ENCODE measurements around the gene IGF2BP2. TPM values are rescaled to one million over a fixed set of nuclear protein-coding genes. Genes with fewer than 3 reads are reported as not detected.
A peak's percentile ranks its signal among the peaks of the same experiment; 100 is the strongest.

Gene IGF2BP2
- polyA plus RNA-seq, 1 experiment, result 9.9 TPM

DNA sequence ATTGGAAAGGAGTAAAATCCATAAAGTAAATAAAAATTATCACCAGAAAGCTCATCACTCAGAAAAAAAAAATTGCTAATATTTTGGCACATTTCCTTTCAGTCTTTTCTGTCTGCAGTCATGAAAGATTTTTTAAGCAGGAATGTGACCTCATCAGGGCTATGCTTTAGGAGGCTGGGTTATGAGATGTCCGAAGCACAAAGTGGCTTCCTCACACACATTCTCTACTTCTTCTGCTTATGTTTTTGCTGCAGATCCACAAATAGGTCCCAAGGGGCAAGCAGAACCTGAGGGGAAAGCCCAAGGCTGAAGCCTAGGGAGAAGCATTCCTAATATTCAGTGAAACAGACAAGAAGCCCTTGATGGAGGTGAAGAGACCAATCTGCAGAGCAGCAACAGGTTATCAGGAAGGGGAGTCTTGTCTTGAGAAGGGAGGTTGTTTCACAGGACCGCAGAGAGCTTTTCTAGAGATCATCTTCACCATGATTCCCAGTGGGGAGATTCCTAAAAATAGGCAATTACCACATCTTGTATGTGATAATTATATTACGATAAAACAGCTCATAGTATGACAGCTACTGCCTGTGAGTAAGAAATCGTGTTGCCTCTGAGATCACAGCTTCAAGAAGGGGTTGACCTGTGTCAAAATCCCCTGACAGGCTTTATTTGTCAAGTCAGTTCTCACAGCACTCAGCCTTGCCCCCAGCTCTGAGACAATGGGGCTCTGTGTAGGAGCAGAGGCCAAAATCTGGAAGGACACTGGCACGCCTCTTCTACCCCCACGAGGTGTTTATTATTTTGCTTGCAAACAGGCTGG lies 60.5 kb downstream of the IGF2BP2 start:
- no peak overlapping the region for H3K4me3 ChIP-seq (ENCODE audit: low read depth, low read length)
- CTCF ChIA-PET, result interaction anchor here (1.0 to 5.7 kb wide), 5 partner anchors 28 to 179 kb away, joined by 3 to 32 read pairs (median 4); no protein-coding TSS in a partner anchor
- H3K27ac ChIP-seq (ENCODE audit: low read depth, low read length), result no peak overlapping the region
- TF ChIP-seq, protein P1, sequence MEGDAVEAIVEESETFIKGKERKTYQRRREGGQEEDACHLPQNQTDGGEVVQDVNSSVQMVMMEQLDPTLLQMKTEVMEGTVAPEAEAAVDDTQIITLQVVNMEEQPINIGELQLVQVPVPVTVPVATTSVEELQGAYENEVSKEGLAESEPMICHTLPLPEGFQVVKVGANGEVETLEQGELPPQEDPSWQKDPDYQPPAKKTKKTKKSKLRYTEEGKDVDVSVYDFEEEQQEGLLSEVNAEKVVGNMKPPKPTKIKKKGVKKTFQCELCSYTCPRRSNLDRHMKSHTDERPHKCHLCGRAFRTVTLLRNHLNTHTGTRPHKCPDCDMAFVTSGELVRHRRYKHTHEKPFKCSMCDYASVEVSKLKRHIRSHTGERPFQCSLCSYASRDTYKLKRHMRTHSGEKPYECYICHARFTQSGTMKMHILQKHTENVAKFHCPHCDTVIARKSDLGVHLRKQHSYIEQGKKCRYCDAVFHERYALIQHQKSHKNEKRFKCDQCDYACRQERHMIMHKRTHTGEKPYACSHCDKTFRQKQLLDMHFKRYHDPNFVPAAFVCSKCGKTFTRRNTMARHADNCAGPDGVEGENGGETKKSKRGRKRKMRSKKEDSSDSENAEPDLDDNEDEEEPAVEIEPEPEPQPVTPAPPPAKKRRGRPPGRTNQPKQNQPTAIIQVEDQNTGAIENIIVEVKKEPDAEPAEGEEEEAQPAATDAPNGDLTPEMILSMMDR (IDR thresholded peaks at IDR 0.05; ENCODE audit: low read depth, low read length), result no peak
- no peaks in the 10 kb centered on the region for H3K9me3 ChIP-seq (ENCODE audit: control insufficient read depth, insufficient read depth, low read length)
- POLR2A ChIA-PET, result no interaction called here
- no peak for DNase-seq (ENCODE audit: low read depth, low spot score)
- H3K27me3 ChIP-seq (ENCODE audit: control insufficient read depth, insufficient read depth, low read length), result no peaks in the 10 kb centered on the region

DNA sequence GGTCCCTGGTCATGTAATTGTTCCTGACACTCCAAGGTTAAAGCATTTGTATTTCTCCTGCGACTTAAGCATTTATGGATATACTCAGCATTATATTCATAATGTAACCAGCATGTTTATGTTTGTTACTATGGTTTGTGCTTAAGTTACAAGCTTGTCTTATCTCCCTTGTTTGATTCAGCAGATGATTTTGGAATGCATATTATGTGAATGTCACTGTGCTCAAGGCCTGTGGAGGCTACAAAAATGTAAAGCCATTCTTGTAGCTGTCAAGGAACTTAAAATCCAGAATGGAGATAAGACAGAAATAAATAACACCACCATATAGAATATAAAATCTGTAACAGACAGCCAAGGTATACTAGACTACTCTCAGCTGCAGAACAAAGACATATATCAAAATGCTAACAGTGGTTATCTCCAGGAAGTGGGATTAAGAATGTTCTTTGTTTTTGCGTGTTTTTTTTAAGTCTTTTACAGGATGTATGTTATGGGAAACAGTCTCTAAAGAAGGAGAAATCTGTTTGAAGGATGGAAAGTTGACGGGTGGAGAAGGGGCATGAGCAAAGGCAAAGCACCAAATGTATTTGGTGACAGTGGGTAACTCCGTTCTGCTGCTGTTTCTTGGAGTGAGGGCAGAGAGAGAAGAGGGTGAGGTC lies 61.4 kb downstream of the IGF2BP2 start:
- no peaks in the 10 kb centered on the region for H3K27me3 ChIP-seq (ENCODE audit: control insufficient read depth, insufficient read depth, low read length)
- H3K9me3 ChIP-seq (ENCODE audit: control insufficient read depth, insufficient read depth, low read length), result no peaks in the 10 kb centered on the region
- no peak for DNase-seq (ENCODE audit: low read depth, low spot score)
- no peak overlapping the region for H3K4me3 ChIP-seq (ENCODE audit: low read depth, low read length)
- POLR2A ChIA-PET, result interaction anchor here (1.6 kb wide), 1 partner anchor 18 kb away, joined by 3 read pairs; no protein-coding TSS in a partner anchor
- TF ChIP-seq, protein P1 (IDR thresholded peaks at IDR 0.05; ENCODE audit: low read depth, low read length), result no peak
- no peak overlapping the region for H3K27ac ChIP-seq (ENCODE audit: low read depth, low read length)
- CTCF ChIA-PET, result interaction anchor here (1.0 to 5.7 kb wide), 5 partner anchors 12 to 180 kb away, joined by 3 to 32 read pairs (median 4); no protein-coding TSS in a partner anchor

DNA sequence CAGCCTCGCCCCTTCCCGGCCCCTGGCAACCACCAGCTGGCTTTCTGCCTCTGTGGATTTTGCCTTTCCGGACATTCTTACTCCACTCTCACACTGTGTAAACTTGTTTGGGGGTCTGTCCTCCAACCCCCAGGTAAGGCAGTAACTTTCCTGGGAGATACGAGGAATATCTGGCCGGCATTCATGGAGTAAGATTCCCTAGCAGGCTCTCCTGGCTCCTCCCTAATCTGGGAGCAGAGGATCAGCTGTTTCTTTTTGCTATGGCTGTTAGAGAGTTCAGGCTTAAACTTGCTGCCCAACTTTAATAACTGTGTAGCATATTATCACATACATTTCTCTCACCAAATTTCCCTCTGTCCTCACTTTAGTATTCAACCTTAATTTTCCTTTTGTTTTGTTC lies 64.3 kb downstream of the IGF2BP2 start:
- Histone ChIP-seq H3K9me3 (ENCODE audit: control insufficient read depth, insufficient read depth, low read length) (no peaks in the 10 kb centered on the region), H3K4me3 (ENCODE audit: low read depth, low read length) (peak overlapping the region; percentile 18; the same call in 1 of the 2 replicates), H3K27me3 (ENCODE audit: control insufficient read depth, insufficient read depth, low read length) (no peaks in the 10 kb centered on the region), H3K27ac (ENCODE audit: low read depth, low read length) (no peak overlapping the region)
- TF ChIP-seq, protein P1 (IDR thresholded peaks at IDR 0.05; ENCODE audit: low read depth, low read length), result no peak
- CTCF ChIA-PET, result interaction anchor here (1.1 to 1.4 kb wide), 2 partner anchors 9 to 100 kb away, joined by 3 to 4 read pairs; no protein-coding TSS in a partner anchor
- DNase-seq (ENCODE audit: low read depth, low spot score), result no peak
- POLR2A ChIA-PET, result no interaction called here

DNA sequence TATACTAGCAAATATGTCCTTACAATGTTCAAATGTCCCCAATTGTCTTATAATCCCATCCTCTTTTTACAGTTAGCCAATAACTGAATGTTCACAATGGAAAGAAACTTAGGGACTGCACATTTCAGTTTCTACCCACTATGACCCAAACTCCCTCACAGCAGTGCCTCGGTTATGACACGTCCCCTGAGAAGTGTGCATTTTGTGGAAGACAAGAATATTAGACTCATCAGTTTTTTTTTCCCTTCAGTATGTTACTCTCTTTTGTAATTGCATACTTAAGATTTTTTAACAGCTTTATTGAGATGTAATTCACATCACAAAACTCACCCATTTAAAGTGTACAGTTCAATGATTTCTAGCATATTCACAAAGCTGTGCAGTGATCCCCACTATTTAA lies 64.8 kb downstream of the IGF2BP2 start:
- no peak for DNase-seq (ENCODE audit: low read depth, low spot score)
- TF ChIP-seq, protein P1 (IDR thresholded peaks at IDR 0.05; ENCODE audit: low read depth, low read length), result no peak
- H3K27me3 ChIP-seq (ENCODE audit: control insufficient read depth, insufficient read depth, low read length), result no peaks in the 10 kb centered on the region
- ChIA-PET CTCF (interaction anchor here (1.1 to 1.4 kb wide), 2 partner anchors 9 to 100 kb away, joined by 3 to 4 read pairs; no protein-coding TSS in a partner anchor), POLR2A (no interaction called here)
- H3K9me3 ChIP-seq (ENCODE audit: control insufficient read depth, insufficient read depth, low read length), result no peaks in the 10 kb centered on the region
- no peak overlapping the region; the same call in 1 of the 2 replicates for H3K4me3 ChIP-seq (ENCODE audit: low read depth, low read length)
- H3K27ac ChIP-seq (ENCODE audit: low read depth, low read length), result no peak overlapping the region

Measured in AG04450 (cell line).